HG03159 (cell line): ENCODE measurements around the gene IGF2BP2.
"Not testable (repeated sequence)": the region's sequence is repeated elsewhere in the genome, so short reads cannot be mapped to it uniquely, and the experiment has no call there.

Source experiments
- ATAC-seq: cut with Tn5 transposase; IDR thresholded peaks from one replicate; pipeline ENCODE4 v1.9.1; 2021; ENCODE audit warnings: mild to moderate bottlenecking, moderate library complexity; ENCODE audit not compliant: unreplicated experiment

IGF2BP2 gene

DNA sequence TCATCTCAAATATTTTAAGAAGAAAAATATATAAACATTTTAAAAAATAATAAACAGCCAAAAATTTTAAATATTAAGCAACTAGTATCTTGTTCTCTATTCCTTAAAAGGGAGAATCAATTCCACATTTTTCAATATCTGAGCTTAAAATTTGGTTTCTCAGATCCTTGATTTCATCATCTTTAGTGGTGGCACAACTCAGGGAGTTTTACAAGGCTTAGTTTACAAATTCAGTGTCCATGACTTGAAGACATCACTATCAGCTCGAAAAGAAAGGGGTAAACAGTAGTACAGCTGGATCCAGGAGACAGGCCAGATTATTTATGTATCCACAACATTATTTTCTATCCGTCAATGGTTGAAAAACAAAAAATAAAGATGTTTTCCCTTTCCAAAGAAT, 11.6 kb downstream of the IGF2BP2 start:
- ATAC-seq: no peak

DNA sequence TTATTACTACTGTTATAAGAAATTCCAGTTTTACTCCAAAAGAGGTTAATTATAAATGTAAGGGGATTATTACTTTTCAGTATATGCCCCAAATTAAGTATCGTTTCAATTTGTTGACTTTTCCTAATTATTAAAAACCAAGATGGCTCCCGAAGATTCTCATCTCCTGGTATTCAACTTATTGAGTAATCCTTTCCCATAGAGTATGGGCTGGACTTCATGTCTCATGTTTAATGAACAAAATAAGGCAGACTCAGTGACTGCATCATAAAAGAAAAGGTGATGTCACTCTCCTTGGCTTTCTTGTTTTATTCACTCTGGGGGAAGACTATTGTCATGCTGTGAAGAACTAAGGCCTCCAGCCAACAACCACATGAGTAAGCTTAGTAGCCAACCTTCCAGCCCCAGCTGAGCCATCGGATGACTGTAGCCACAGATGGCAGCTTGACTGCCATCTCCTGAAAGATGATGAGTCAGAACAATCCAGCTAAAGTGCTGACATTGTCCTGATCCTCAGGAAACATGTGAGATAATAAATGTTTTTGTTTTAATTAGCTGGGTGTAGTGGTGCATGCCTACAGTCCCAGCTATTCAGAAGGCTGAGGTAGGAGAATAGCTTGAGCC, 17.3 kb downstream of the IGF2BP2 start:
- no peak for ATAC-seq

DNA sequence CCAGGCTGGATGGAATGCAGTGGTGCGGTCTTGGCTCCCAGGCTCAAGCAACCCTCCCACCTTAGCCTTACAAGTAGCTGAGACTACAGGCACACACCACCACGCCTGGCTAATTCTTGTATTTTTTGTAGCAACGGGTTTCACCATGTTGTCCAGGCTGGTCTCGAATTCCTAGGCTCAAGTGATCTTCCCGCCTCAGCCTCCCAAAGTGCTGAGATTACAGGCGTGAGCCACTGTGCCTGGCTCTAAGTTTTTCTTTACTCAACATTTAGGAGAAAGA, 26.1 kb downstream of the IGF2BP2 start:
- ATAC-seq: not testable (repeated sequence)

DNA sequence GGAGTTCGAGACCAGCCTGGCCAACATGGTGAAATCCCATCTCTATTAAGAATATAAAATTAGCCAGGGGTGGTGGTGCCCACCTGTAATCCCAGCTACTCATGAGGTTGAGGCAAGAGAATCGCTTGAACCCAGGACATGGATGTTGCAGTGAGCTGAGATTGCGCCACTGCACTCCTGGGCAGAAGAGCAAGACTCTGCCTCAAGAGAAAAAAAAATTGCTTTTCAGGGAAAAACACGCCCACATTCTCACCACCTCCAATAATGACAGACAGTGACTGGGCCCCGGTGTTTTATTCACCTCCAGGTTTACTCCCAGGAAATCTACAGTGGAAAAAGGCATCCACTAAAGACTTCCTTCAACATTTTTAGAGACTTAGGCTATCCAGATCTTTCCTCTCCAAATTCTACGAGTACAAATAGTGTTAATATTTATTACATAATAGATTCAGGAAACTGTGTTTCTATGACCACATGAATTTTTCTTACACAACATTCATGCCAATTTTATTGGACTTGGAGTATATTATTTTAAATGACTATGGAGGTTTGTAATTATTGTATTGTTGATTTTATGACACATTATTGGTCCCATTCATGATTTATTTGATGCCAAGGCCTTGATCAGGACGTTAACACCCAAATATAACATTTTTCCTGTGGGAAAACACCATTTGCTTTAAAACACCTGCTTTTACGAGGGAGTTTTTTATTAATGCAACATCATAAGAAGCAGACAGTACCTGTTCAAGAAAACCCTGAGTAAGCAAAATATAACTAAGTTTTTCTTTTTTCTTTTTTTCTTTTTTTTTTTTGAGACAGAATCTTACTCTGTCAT, 26.6 kb downstream of the IGF2BP2 start:
- ATAC-seq: no peak

DNA sequence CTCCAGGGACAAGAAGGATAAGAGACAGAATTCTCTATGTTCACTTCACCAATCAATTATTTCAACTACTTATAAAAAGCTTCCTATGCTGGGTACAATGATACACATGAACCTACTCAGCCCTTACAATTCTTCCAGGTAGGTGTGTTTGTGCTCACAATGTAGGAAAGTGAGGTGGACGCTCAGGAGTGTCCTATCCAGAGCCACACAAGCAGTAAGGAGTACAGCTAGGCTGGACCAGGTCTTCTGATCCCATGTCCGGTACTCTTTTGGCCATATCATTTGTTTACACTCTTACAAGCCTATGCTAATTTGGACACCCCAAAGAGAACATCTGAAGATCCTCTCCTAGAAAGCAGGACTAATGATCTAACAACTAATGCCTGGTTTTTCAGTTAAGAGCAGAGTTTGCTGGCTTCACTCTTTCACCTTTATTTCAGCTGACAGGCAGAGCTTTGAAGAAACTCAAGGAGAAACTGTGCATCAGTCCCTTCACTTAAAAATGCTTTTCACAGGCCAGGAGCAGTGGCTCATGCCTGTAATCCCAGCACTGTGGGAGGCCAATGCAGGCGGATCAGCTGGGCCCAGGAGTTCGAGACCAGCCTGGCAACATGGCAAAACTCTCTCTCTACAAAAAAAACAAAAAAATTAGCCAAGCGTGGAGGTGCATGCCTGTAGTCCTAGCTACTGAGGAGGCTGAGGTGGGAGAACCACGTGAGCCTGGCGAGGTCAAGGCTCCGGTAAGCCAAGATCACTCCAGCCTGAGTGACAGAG, 27.5 kb downstream of the IGF2BP2 start:
- no peak for ATAC-seq

DNA sequence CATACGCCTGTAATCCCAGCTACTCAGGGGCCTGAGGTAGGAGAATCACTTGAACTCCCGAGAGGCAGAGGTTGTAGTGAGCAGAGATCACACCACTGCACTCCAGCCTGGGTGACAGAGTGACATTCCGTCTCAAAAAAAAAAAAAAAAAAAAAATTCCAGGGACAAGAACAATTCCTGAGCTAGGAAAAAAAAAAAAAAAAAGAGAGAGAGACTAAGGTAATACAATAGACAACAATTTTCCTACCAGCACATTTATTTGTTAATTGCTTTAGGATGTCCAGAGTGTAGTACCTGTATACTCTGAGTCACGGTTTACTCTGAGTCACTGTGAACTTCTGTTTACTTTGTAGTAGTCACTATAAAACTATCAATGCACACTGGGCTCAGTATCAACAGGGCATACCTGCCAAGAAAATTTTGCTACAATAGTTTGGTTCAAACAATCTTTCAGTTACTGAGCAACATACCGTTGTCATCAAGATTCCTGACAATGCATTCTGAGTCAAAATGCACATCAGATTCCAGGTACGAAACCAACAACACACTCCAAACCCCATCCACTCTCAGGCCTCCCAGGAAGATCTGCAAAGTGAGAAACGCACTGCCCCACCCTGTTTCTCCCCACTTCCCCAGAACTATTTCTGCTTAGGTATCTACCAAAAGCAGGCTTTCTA, 28.3 kb downstream of the IGF2BP2 start:
- ATAC-seq: no peak

DNA sequence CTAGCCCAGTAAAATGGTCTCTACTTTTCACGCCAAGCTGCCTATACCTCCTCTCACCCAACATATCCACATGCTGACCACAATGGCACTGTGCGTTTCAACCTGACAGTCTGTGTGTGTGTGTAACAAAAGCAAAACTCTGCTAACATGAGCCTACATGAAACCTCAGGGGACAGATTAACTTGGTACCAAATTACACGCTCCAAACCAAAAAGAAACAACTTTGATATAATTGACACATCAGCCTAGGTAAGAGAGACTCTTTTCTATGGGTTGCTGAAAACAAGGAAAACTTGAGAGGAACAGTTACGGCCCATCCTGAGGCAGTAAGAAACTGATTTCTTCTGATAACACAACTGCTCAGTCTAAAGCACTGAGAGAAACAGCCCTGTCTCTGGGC, 31.5 kb downstream of the IGF2BP2 start:
- ATAC-seq: no peak

DNA sequence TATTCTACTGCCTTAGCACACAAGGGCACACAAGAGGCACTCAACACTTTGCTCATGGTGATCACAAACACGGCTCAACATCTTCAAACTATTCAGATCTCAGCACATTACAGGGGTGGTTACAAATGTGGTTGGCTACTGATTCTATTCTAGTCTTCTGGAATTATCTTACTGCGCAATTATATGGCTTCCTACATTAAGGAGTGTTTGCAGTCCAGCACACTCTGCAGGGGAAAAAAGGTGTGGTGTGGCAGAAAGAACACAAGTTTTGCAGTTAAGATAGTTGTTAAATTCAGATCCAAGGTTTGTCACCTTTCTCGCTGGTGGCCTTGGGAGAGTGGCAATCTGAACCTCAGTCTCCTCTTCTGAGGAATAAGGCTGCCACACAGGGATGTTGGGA, 31.9 kb downstream of the IGF2BP2 start:
- ATAC-seq: no peak

DNA sequence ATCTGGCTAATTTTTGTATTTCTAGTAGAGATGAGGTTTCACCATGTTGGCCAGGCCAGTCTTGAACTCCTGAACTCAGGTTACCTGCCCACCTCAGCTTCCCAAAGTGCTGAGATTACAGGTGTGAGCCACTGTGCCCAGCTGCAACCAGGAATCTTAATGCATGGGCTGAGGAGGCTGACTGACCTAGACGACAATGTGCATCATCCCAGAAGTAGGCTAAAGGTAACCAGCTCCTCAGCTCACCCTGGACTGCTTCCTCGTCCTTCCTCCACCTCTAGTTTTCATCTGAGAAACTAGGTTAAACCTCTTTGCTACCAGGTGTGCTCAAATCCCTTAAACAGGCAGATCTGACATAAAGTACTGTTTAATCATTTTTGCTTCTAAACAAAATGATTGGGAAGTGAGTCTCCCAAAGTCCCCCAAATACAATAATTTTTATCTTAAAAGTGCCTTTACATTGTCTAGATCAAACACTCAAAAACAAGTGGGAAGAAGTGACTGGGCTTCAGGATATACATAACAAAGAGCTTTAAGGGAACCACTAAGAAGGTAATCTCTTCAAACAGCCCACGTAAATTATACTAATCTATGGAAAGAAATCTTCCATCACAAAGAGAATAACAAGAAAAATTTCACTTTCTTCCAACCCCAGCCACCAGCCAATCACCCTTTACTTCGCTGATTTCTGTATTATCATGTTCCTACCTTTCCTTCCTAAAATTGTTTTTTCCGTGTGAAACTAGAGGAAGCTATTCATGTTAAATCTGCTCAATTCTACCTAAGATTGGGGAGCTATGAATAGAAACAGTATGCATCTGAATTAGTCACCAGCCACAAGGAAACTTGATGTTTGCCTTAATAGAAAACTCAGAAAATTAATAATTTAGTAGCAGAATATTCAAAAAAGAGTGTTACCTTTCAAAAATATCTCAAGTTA, 34.7 kb downstream of the IGF2BP2 start:
- ATAC-seq: no peak

DNA sequence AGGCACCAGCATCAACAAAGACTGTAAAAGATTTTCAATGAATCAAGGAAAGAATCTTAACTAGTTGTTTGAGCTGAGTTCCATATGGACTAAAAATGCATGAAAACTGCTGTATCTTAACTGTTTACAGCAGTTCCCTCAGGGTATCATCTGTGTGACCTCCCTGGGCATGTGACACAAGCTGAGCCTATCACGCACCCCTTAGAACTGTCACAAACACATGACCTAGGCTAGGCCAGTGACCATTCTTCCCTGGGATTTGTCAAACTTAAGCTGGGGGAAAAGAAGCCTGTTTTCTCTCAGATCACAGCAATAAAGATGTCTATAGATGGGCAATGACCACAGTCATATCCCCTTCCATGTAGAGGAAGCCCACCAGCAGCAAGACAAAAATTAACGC, 35.7 kb downstream of the IGF2BP2 start:
- ATAC-seq: no peak

DNA sequence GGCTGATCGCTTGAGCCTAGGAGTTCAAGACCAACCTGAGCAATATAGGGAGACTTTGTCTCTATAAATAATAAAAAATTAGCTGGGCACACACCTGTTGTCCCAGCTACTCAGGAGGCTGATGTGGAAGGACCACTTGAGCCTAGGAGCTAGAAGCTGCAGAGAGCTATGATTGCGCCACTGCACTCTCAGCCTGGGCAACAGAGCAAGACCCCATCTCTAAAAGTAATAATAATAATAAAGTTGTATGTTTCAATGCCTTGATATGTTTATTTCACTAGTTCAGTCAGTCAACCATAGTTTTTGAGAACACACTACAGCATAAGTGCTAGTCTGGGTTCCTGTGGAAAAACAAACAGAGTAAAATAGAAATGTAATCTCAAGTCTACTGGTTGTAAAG, 36.5 kb downstream of the IGF2BP2 start:
- no peak for ATAC-seq

DNA sequence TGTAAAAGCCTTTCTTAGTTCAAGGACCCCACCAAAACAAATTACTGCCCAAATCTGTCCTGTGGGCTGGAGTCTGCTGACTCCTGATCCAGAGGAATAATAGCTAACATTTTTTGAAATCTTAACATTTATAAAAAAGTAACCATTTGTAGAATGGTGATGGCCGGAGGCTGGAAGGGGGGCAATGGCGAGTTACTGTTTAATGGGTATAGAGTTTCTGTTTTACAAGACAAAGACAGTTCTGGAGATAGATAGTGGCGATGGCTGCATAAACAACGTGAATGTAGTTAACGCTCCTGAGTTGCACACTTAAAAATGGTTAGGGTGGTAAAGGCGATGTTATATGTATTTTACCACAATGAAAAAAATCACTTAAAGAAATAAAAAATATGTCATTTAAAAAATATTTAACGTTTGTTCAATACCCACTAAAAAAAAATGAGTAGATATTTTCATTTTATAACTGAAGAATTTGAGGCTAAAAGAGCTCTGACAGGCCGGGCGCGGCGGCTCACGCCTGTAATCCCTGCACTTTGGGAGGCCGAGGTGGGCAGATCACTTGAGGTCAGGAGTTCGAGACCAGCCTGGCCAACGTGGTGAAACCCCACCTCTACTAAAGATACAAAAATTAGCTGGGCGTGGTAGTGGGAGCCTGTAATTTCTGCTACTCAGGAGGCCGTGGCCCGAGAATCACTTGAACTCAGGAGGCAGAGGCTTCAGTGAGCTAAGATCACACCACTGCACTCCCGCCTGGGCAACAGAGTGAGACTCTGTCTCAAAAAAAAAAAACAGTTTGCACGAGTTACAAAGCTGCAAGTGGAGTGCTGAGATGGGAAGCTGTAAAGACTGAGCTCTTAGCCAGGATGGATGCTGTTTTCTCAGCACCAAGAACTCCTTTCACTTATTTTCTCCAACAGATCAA, 37.6 kb downstream of the IGF2BP2 start:
- no peak for ATAC-seq

DNA sequence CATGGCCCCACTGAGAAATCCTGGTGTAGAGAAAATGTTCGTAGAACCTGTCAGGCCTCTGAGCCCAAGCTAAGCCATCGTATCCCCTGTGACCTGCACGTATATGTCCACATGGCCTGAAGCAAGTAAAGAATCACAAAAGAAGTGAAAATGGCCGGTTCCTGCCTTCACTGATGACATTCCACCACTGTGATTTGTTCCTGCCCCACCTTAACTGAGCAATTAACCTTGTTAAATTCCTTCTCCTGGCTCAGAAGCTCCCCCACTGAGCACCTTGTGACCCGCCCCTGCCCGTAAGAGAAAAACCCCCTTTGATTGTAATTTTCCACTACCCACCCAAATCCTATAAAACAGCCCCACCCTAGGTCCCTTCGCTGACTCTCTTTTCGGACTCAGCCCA, 38.6 kb downstream of the IGF2BP2 start:
- not testable (repeated sequence) for ATAC-seq

DNA sequence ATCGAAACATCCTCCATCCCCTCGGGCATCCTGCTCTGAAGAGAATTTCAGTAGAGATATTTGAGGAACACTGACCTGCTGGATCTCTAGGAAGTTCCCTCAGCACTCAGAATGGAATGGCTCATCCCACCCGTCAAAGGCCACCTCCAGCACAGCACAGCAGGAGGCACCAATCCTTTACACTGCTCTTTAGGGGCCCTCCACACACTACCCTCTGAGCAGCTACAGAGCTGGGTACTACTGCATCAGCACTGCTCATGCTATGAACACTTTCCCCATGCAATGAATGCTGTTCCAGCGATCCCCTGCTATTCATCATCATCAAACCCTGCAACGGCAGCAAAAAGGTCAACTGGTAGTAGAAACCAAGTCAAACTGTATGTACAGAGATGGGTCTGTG, 40.5 kb downstream of the IGF2BP2 start:
- no peak for ATAC-seq

DNA sequence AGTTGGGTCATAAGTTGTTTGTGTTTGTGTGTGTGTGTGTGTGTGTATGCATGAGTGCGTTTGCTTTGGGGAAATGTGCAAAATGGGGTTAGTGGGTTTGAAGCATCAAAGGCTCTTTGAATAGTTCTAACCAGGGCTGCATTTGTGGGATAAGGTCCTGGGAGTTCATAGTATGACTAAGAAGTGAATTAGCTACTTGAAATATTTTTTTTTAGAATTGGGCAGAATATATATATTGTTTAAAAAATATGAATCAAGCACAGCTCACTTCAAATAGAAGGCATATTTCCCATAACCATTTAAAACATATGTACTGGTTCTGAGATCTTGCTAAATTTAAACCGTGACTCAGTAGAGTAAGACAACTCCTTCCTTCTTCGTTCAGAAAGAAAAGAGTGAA, 43.1 kb downstream of the IGF2BP2 start:
- no peak for ATAC-seq

DNA sequence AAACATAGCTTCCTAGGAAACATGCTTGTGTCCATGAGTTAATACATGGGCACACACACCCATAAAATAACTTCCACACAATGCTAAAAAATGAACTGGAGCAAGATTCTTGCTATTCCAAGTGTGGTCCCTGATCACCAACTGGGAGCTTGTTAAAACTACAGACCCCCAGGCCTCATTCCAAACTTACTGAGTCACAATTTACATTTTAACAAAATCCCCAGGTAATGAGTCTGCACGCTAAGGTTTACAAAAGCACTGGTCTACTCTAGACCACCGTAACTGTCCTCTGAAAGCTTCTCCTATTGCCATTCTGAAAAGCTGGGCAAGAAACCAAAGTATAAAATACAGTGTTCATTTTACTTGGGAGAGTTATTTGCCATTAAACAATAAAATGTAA, 45.4 kb downstream of the IGF2BP2 start:
- ATAC-seq: no peak

DNA sequence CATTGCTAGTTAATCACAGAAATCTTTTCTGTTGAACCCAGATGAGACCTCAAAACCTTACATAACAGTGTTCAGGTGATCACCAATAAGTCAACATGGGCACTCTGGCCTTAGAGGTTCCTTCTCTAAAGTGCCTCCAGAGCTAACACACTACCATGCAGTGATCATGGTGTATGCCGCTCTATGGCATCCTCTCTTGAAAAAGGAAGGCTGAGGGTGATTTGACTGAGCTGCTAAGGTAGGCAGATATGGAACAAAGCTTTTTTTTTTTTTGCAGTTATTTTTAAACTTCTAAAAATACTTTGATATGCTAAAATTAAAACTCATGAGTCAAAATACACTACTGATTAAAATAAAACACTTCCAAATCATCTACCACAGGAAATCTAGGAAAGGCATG, 46.0 kb downstream of the IGF2BP2 start:
- no peak for ATAC-seq

DNA sequence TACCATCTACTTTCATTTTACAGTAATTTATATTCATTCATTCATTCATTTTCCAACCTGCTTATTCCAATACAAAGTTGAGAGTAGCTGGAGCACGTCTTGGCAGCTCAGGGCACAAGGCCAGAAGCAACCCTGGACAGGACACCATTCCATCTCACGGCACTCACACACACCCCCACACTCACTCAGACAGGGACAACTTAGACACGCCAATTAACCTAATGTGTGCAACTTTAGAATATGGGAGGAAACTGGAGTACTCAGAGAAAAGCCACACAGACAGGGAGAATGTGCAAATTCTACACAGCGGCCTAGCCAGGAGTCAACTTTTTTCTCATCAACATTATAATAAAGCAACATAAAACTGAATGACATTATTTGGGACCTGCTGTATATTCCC, 46.7 kb downstream of the IGF2BP2 start:
- ATAC-seq: no peak

DNA sequence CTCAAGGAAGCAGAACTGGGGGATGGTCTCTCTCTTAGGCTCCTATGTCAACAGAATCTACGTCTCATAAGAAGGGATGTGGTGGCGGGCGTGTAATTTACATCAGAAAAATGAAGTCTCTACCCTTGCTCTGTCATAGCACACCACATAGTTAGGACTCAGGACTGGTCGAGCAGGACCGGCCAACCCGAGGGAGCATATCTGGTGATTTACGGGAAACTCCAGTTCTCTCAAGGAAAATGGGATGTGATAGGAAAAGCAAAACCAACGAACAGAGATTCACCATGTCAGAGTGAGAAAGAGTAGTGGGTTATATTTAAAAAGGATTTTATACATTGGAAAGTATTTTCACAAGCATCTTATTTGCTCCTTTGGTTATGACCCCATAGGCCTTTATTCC, 54.7 kb downstream of the IGF2BP2 start:
- no peak for ATAC-seq
